Cardiac fibroblast (primary cell): ENCODE results near the gene TNF.

Experiments
- DNase-seq, 2 donors: peaks; one replicate each; pipeline versions ENCODE4 v3.0.0 to v3.0.0-alpha.2; 2010; ENCODE audit warnings: low read depth in 2 of 2
- H3K4me3 ChIP-seq, 2 donors: replicated peaks in 1 of 2; 1 replicate in 1 of 2; 2 replicates in 1 of 2; pipeline ENCODE4 v1.5.1; 2011; ENCODE audit warnings: low read depth in 2 of 2, low read length in 2 of 2, mild to moderate bottlenecking in 2 of 2, moderate library complexity in 1 of 2
- TF ChIP-seq, protein P1 (sequence below): IDR thresholded peaks from one replicate; pipeline ENCODE4 v1.5.1; 2011; ENCODE audit warnings: low read depth, mild to moderate bottlenecking, low read length, inconsistent platforms

Gene TNF

GRCh38 chr6:31580807-31581433 is 5.6 kb downstream of the TNF start:
- peak overlapping the region; percentile 84 to 90 for H3K4me3 ChIP-seq
- DNase-seq, result peak; percentile 75 to 86
- TF ChIP-seq, protein P1, sequence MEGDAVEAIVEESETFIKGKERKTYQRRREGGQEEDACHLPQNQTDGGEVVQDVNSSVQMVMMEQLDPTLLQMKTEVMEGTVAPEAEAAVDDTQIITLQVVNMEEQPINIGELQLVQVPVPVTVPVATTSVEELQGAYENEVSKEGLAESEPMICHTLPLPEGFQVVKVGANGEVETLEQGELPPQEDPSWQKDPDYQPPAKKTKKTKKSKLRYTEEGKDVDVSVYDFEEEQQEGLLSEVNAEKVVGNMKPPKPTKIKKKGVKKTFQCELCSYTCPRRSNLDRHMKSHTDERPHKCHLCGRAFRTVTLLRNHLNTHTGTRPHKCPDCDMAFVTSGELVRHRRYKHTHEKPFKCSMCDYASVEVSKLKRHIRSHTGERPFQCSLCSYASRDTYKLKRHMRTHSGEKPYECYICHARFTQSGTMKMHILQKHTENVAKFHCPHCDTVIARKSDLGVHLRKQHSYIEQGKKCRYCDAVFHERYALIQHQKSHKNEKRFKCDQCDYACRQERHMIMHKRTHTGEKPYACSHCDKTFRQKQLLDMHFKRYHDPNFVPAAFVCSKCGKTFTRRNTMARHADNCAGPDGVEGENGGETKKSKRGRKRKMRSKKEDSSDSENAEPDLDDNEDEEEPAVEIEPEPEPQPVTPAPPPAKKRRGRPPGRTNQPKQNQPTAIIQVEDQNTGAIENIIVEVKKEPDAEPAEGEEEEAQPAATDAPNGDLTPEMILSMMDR, result peak; percentile 71

- DNase-seq, result no peak
- peak overlapping the region; percentile 84 to 90 for H3K4me3 ChIP-seq
- TF ChIP-seq, protein P1, result no peak
Measured at GRCh38 chr6:31581434-31582229, 6.3 kb downstream of the TNF start.

DNA sequence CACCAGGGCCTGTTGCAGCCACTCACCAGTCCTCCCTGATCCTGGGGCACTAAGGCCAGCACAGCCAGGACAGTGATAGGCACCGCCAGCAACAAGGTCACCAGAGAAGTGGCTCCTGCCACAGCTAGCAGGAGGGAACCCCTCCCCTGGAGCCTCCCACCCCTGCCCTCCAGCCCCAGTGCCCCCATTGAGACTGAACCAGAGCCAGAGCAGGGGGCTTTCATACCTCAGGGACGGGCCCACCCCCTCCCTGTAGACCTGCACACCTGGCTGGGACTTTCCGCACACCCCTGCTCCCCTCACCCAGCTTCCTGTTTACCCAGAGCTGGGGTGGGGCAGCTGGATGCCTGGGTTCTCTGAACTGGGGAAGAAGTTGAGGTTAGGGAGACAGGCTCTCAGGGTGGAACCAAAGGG is 6.9 kb downstream of the TNF start, which contains the start of gene LTB:
LTB (minus strand) TSS at position 195 of the 414 bp plus-strand sequence; CDS start at position 188, 7 bp downstream.
- TF ChIP-seq, protein P1, result no peak
- H3K4me3 ChIP-seq, result peak within 1 kb of the TSS; percentile 84 to 90
- DNase-seq, result no peak

DNA sequence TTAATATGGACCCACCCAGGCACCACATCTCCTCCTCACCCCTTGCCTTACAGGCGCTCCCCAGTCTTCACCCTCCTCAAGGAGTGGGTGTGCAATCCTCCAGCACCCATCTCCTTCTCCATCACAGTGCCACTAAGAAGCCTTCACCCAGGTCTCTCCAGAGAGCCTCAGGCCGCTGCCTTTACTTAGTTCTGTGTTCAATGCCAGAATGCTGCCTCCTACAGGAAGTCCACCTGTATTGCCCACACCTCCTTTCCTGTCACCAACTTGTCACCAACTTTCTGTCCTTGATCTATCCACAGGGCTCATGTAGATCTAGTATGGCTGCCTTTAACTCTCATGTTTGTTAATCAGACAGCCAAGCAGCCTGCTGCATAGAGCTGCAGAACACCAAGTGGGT is 10.1 kb downstream of the TNF start:
- TF ChIP-seq, protein P1, result peak; percentile 43
- DNase-seq, result no peak

DNA sequence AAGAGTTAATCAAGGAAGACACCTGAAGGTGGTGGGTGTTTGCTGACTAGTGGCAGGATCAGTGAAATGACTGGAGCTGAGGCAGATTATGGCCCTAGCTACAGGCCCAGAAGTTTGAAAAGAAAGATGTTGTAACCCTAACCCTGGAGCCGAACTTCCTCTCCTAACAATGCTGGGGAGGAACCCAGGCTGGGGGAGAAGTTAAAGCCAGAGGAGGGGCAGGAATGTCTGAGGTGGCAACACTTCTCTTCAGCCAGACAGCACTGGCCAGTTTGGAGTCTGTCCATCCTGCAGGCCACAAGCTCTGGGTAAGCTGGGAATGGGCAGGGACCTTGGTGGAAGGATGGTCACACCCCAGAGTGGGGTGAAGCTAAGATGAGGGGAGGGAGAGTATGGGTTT is 10.6 kb downstream of the TNF start, which contains the start of gene LST1:
LST1 (plus strand) TSS at position 270 of the 400 bp plus-strand sequence. CDS start 1,023 bp downstream, outside the sequence.
- peak in 1 of 2 donors; percentile 42 for DNase-seq
- no peak within 1 kb of the TSS for H3K4me3 ChIP-seq
- TF ChIP-seq, protein P1, result no peak

More for the DNA sequence above, 10.1 kb downstream of the TNF start:
- H3K4me3 ChIP-seq, result no peak overlapping the region

DNA sequence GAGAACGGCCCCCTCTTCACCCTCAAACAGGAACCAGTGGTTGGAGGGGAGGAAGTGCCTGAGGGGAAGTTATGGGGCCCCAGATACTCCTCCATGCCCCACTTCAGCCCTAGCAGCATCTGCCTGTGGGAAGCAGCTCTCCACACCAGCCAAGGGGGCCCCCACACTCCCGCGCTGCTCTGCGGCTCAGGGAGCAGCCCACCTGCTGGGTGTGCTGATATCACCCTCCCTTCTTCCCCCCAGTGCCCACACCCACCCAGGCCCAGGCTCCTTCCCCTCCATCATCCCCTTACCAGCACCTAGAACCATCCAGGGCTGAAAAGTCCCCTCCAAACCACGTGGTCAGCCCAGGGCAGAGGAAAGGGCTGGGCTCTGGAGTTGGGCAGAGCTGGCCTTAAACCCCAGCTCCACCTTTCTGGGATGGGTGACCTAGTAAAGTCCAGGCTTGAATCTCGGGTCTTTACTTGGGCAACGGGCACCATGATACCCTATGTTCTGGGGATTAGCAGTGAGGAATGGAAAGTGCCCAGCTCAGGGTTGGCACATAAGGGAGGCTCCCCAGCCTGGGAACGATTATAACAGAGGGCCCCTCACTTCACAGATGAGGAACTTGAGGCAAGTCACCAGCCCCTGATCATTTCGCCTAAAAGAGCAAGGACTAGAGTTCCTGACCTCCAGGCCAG is 11.4 kb downstream of the TNF start:
- TF ChIP-seq, protein P1, result no peak
- DNase-seq, result no peak
- H3K4me3 ChIP-seq, result no peak overlapping the region
